LoVo (cell line): ENCODE results near the gene CELA2A.
"Not testable (repeated sequence)": the region's sequence is repeated elsewhere in the genome, so short reads cannot be mapped to it uniquely, and the experiment has no call there.

Experiments used
- DNase-seq: peaks from one replicate; pipeline ENCODE4 v3.0.0-alpha.2; 2016; ENCODE audit warnings: low spot score

CELA2A gene

GRCh38 chr1:15445390-15446122, 11.0 kb upstream of the CELA2A start:
- no peak for DNase-seq

- DNase-seq: no peak
Observed at GRCh38 chr1:15446212-15446611, 10.3 kb upstream of the CELA2A start.

- no peak for DNase-seq
Observed at GRCh38 chr1:15448877-15449462, 7.6 kb upstream of the CELA2A start.

GRCh38 chr1:15449567-15449966, 7.0 kb upstream of the CELA2A start:
- DNase-seq: no peak

GRCh38 chr1:15451014-15451722, 5.4 kb upstream of the CELA2A start:
- no peak for DNase-seq

GRCh38 chr1:15452216-15452615, 4.3 kb upstream of the CELA2A start:
- DNase-seq: no peak

GRCh38 chr1:15452866-15453571, 3.5 kb upstream of the CELA2A start:
- DNase-seq: no peak

GRCh38 chr1:15453734-15454133, 2.8 kb upstream of the CELA2A start:
- DNase-seq: no peak

GRCh38 chr1:15454256-15454655, 2.3 kb upstream of the CELA2A start:
- DNase-seq: no peak

GRCh38 chr1:15455522-15455921, 1.0 kb upstream of the CELA2A start:
- no peak for DNase-seq

GRCh38 chr1:15457585-15457984, 1.1 kb downstream of the CELA2A start:
- no peak for DNase-seq

GRCh38 chr1:15458388-15458787, 1.9 kb downstream of the CELA2A start:
- DNase-seq: not testable (repeated sequence)

- no peak for DNase-seq
Observed at GRCh38 chr1:15459771-15460707, 3.5 kb downstream of the CELA2A start.

- no peak for DNase-seq
Observed at GRCh38 chr1:15460708-15461095, 4.2 kb downstream of the CELA2A start.

- DNase-seq: not testable (repeated sequence)
Observed at GRCh38 chr1:15463064-15463800, 6.7 kb downstream of the CELA2A start.

GRCh38 chr1:15463926-15464322, 7.4 kb downstream of the CELA2A start:
- DNase-seq: not testable (repeated sequence)

GRCh38 chr1:15465674-15466073, 9.1 kb downstream of the CELA2A start:
- no peak for DNase-seq

GRCh38 chr1:15466955-15467625, 10.6 kb downstream of the CELA2A start:
- DNase-seq: not testable (repeated sequence)

- no peak for DNase-seq
Observed at GRCh38 chr1:15468145-15468544, 11.6 kb downstream of the CELA2A start.

GRCh38 chr1:15469361-15469760, 12.8 kb downstream of the CELA2A start:
- DNase-seq: no peak
